HepG2 (cell line): Measurements from ENCODE around the gene POLR2J. TPM values are rescaled to one million over a fixed set of nuclear protein-coding genes. Genes with fewer than 3 reads are reported as not detected.

Source experiments
- CBX5 ChIP-seq: sonication (generic); formaldehyde crosslinking; IDR thresholded peaks from 2 replicates; pipeline ENCODE4 v1.4.0; 2020; ENCODE audit warnings: missing genetic modification reagents, borderline replicate concordance
- FOSL2 ChIP-seq: sonication (generic); formaldehyde crosslinking; IDR thresholded peaks from 2 replicates; pipeline ENCODE4 v1.4.0; 2020; ENCODE audit warnings: missing genetic modification reagents
- GABPA ChIP-seq, 2 experiments: IDR thresholded peaks; 2 replicates each; pipeline ENCODE4 v1.6.1; 2011 to 2016; ENCODE audit warnings: low read depth in 2 of 2, low read length in 1 of 2, missing biosample characterization in 1 of 2, missing genetic modification characterization in 1 of 2
- GABPB1 ChIP-seq: IDR thresholded peaks from 2 replicates; pipeline ENCODE4 v1.6.1; 2016; ENCODE audit warnings: mild to moderate bottlenecking, missing genetic modification reagents, moderate library complexity, missing compliant biosample characterization
- HDAC2 ChIP-seq: sonication (generic); formaldehyde crosslinking; IDR thresholded peaks from 2 replicates; pipeline ENCODE4 v1.4.0; 2020; ENCODE audit warnings: missing genetic modification reagents
- MED1 ChIP-seq: sonication (generic); formaldehyde crosslinking; IDR thresholded peaks from 2 replicates; pipeline ENCODE4 v1.4.0; 2020; ENCODE audit warnings: missing genetic modification reagents
- MIXL1 ChIP-seq: IDR thresholded peaks from 2 replicates; pipeline ENCODE4 v1.6.1; 2016
- POLR2A ChIP-seq, 2 experiments: IDR thresholded peaks; 2 replicates each; pipeline ENCODE4 v1.6.1; 2011; ENCODE audit warnings: low read depth in 2 of 2, low read length in 2 of 2, mild to moderate bottlenecking in 1 of 2, moderate library complexity in 1 of 2; ENCODE audit not compliant: insufficient read depth in 1 of 2
- RBFOX2 ChIP-seq: fragments of 200-400 bp; formaldehyde crosslinking; IDR thresholded peaks from 2 replicates; pipeline ENCODE4 v1.6.1; 2017; ENCODE audit warnings: low read depth, mild to moderate bottlenecking, low read length
- SIN3B ChIP-seq: fragments of 150-350 bp; IDR thresholded peaks from 2 replicates; pipeline ENCODE4 v1.6.1; 2014; ENCODE audit warnings: low read length
- SMAD3 ChIP-seq: sonication (generic); formaldehyde crosslinking; IDR thresholded peaks from 2 replicates; pipeline ENCODE4 v1.4.0; 2020; ENCODE audit warnings: missing genetic modification reagents
- TAF1 ChIP-seq: sonication (generic); formaldehyde crosslinking; IDR thresholded peaks from 2 replicates; pipeline ENCODE4 v1.4.0; 2020; ENCODE audit warnings: missing genetic modification reagents
- polyA plus RNA-seq, 8 experiments: library from polyadenylated mRNA; depleted of rRNA in 3 of 8; stranded (reverse) in 7 of 8; unstranded in 1 of 8; fragments of >200 nt; fragmentation: Illumina TruSeq in 4 of 8; extraction: Trizol in 4 of 8; gene quantifications; 2 replicates each; pipeline versions ENCODE4 v1.2.1 to v1.2.3, GENCODE V29; 2011 to 2016; ENCODE audit warnings: low read depth in 4 of 8, missing spikeins in 1 of 8, mixed read lengths in 1 of 8; ENCODE audit not compliant: insufficient read depth in 1 of 8
- total RNA-seq, 5 experiments: library from RNA; depleted of rRNA; stranded (reverse); fragments of >200 nt; fragmentation: Illumina TruSeq; extraction: Trizol; gene quantifications; 2 replicates each; pipeline ENCODE4 v1.2.3, GENCODE V29; 2016; ENCODE audit warnings: low read depth in 1 of 5
- TF ChIP-seq, protein P1 (sequence below): sonication (generic); formaldehyde crosslinking; conservative IDR thresholded peaks from 2 replicates; pipeline ENCODE4 v1.4.0; 2020; ENCODE audit warnings: missing genetic modification reagents
- TF ChIP-seq, protein P2 (sequence below): sonication (generic); formaldehyde crosslinking; IDR thresholded peaks from 2 replicates; pipeline ENCODE4 v1.4.0; 2020; ENCODE audit warnings: missing genetic modification reagents
- TF ChIP-seq, protein P3 (sequence below): IDR thresholded peaks from 2 replicates; pipeline ENCODE4 v1.6.1; 2016; ENCODE audit warnings: mild to moderate bottlenecking
- TF ChIP-seq, protein P4 (sequence below): IDR thresholded peaks from 2 replicates; pipeline ENCODE4 v1.6.1; 2016; ENCODE audit warnings: missing compliant biosample characterization, missing genetic modification reagents, borderline replicate concordance
- TF ChIP-seq, protein P5 (sequence below): sonication (generic); formaldehyde crosslinking; IDR thresholded peaks from 2 replicates; pipeline ENCODE4 v1.5.1; 2020; ENCODE audit warnings: mild to moderate bottlenecking, missing genetic modification reagents, moderate library complexity
- TF ChIP-seq, protein P6 (sequence below): IDR thresholded peaks from 2 replicates; pipeline ENCODE4 v1.6.1; 2016; ENCODE audit warnings: missing genetic modification reagents, missing compliant biosample characterization

The POLR2J gene
- total and polyA plus RNA-seq, 2 of the 13 experiments (the other 11 are each of a cell fraction or from before 2014, with no cell fraction given) = 41.2 to 71.4 TPM

DNA sequence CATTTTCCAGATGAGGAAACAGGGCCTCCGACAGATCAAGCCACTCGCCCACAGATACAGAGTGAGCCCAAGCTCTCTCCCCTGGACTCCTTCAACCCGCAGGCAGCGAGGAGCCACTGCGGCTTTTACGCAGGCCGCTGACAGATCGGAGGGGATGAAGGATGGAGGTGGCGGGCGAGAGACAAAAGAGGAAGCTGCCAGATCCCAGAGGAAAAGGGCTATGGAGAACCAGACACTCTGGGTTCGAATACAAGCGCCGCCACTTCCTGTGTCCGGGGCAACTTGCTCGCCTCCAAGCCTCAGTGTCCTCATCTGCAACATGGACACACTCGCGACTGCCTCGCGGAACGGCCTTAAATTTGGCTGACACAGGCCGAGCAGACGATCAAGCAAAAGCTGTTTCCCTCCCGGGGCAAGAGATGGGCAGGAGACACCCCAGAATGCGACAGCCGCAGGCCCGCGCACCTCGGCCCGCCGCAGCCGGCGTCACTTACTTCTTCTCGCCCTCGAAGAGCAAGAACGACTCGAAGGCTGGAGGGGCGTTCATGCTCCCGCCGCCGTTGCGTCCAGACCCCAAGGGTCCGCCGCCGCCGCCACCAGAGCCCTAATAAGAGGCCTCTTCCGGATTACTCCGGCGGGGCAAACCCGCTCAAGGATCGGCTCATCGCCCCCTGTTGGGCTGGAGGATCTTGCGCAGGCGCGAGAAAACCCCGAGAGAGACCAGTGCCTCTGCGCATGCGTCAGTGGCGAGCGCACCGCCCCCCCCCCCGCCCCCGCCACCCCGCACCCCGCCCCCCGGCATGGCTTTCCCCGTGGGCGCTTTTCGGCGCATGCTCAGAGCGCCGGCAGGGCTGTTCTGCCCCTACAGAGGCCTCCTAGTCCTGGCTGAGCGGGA, at the start of gene POLR2J (continued):
- TF ChIP-seq, protein P1, sequence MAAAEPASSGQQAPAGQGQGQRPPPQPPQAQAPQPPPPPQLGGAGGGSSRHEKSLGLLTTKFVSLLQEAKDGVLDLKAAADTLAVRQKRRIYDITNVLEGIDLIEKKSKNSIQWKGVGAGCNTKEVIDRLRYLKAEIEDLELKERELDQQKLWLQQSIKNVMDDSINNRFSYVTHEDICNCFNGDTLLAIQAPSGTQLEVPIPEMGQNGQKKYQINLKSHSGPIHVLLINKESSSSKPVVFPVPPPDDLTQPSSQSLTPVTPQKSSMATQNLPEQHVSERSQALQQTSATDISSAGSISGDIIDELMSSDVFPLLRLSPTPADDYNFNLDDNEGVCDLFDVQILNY (CRISPR knock-in tag) = 0 out of 2 replicates have a peak, but pooled peaks have one; percentile 29
- TF ChIP-seq MED1 (0 out of 2 replicates have a peak, but pooled peaks have one; percentile 16), HDAC2 (CRISPR knock-in tag) (peak; percentile 31; the same call in 1 of the 2 replicates), TAF1 (CRISPR knock-in tag) (peak; percentile 57; the same call in 1 of the 2 replicates), CBX5 (CRISPR knock-in tag) (peak; percentile 50; the same call in 1 of the 2 replicates), GABPA (IDR thresholded peaks at IDR 0.05; ENCODE audit: low read depth, low read length) (peak; percentile 57), GABPA (CRISPR knock-in tag; IDR thresholded peaks at IDR 0.05; ENCODE audit: low read depth) (peak; percentile 84), SMAD3 (0 out of 2 replicates have a peak, but pooled peaks have one; percentile 32), POLR2A (IDR thresholded peaks at IDR 0.05; ENCODE audit: insufficient read depth in 1 of 2, low read depth in 2 of 2, low read length in 2 of 2) (peak; percentile 28 to 38; a peak in 1 of 4 replicates), MIXL1 (peak; percentile 41; the same call in 1 of the 2 replicates), SIN3B (0 out of 2 replicates have a peak, but pooled peaks have one; percentile 36), RBFOX2 (peak; percentile 62), GABPB1 (CRISPR knock-in tag) (peak; percentile 91), FOSL2 (CRISPR knock-in tag) (0 out of 2 replicates have a peak, but pooled peaks have one; percentile 15)
- TF ChIP-seq, protein P2, sequence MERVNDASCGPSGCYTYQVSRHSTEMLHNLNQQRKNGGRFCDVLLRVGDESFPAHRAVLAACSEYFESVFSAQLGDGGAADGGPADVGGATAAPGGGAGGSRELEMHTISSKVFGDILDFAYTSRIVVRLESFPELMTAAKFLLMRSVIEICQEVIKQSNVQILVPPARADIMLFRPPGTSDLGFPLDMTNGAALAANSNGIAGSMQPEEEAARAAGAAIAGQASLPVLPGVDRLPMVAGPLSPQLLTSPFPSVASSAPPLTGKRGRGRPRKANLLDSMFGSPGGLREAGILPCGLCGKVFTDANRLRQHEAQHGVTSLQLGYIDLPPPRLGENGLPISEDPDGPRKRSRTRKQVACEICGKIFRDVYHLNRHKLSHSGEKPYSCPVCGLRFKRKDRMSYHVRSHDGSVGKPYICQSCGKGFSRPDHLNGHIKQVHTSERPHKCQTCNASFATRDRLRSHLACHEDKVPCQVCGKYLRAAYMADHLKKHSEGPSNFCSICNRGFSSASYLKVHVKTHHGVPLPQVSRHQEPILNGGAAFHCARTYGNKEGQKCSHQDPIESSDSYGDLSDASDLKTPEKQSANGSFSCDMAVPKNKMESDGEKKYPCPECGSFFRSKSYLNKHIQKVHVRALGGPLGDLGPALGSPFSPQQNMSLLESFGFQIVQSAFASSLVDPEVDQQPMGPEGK (CRISPR knock-in tag) = 0 out of 2 replicates have a peak, but pooled peaks have one; percentile 19
- TF ChIP-seq, protein P3, sequence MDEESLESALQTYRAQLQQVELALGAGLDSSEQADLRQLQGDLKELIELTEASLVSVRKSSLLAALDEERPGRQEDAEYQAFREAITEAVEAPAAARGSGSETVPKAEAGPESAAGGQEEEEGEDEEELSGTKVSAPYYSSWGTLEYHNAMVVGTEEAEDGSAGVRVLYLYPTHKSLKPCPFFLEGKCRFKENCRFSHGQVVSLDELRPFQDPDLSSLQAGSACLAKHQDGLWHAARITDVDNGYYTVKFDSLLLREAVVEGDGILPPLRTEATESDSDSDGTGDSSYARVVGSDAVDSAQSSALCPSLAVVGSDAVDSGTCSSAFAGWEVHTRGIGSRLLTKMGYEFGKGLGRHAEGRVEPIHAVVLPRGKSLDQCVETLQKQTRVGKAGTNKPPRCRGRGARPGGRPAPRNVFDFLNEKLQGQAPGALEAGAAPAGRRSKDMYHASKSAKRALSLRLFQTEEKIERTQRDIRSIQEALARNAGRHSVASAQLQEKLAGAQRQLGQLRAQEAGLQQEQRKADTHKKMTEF = peak; percentile 32; the same call in 1 of the 2 replicates
- TF ChIP-seq, protein P4, sequence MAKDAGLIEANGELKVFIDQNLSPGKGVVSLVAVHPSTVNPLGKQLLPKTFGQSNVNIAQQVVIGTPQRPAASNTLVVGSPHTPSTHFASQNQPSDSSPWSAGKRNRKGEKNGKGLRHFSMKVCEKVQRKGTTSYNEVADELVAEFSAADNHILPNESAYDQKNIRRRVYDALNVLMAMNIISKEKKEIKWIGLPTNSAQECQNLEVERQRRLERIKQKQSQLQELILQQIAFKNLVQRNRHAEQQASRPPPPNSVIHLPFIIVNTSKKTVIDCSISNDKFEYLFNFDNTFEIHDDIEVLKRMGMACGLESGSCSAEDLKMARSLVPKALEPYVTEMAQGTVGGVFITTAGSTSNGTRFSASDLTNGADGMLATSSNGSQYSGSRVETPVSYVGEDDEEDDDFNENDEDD (CRISPR knock-in tag) = peak; percentile 23; the same call in 1 of the 2 replicates
- TF ChIP-seq, protein P5, sequence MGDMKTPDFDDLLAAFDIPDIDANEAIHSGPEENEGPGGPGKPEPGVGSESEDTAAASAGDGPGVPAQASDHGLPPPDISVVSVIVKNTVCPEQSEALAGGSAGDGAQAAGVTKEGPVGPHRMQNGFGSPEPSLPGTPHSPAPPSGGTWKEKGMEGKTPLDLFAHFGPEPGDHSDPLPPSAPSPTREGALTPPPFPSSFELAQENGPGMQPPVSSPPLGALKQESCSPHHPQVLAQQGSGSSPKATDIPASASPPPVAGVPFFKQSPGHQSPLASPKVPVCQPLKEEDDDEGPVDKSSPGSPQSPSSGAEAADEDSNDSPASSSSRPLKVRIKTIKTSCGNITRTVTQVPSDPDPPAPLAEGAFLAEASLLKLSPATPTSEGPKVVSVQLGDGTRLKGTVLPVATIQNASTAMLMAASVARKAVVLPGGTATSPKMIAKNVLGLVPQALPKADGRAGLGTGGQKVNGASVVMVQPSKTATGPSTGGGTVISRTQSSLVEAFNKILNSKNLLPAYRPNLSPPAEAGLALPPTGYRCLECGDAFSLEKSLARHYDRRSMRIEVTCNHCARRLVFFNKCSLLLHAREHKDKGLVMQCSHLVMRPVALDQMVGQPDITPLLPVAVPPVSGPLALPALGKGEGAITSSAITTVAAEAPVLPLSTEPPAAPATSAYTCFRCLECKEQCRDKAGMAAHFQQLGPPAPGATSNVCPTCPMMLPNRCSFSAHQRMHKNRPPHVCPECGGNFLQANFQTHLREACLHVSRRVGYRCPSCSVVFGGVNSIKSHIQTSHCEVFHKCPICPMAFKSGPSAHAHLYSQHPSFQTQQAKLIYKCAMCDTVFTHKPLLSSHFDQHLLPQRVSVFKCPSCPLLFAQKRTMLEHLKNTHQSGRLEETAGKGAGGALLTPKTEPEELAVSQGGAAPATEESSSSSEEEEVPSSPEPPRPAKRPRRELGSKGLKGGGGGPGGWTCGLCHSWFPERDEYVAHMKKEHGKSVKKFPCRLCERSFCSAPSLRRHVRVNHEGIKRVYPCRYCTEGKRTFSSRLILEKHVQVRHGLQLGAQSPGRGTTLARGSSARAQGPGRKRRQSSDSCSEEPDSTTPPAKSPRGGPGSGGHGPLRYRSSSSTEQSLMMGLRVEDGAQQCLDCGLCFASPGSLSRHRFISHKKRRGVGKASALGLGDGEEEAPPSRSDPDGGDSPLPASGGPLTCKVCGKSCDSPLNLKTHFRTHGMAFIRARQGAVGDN (CRISPR knock-in tag) = 0 out of 2 replicates have a peak, but pooled peaks have one; percentile 13
- TF ChIP-seq, protein P6, sequence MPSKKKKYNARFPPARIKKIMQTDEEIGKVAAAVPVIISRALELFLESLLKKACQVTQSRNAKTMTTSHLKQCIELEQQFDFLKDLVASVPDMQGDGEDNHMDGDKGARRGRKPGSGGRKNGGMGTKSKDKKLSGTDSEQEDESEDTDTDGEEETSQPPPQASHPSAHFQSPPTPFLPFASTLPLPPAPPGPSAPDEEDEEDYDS (CRISPR knock-in tag) = peak; percentile 52; the same call in 1 of the 2 replicates
